Endothelial cell of umbilical vein (primary cell): ENCODE data around the gene ARHGEF11. TPM values are rescaled to one million over a fixed set of nuclear protein-coding genes. Genes with fewer than 3 reads are reported as not detected.

Experiments used
- BruUV-seq: library from RNA; stranded (reverse); fragments of 400-500 nt; replicated peaks from 2 replicates; lab custom pipeline; 2021; lab: Mats Ljungman, UMichigan
- CTCF ChIA-PET: fragments of 300-600, 350-600 bp; sonication (Branson Sonifier 250); formaldehyde crosslinking; loops from one replicate; lab custom pipeline; 2021; ENCODE audit warnings: antibody characterized with exemption, inconsistent platforms; lab: Charles Lee
- POLR2A ChIA-PET: fragments of 300-600, 350-600 bp; sonication (Branson Sonifier 250); formaldehyde crosslinking; loops from one replicate; lab custom pipeline; 2021; ENCODE audit warnings: antibody characterized with exemption, inconsistent platforms; lab: Charles Lee
- DNase-seq: peaks from one replicate; pipeline ENCODE4 v3.0.0-alpha.2; 2011; ENCODE audit warnings: low read depth, low spot score
- FAIRE-seq: peaks from 2 replicates; lab custom pipeline; 2011; peaks lifted over from hg19 to GRCh38; lab: Jason Lieb, UNC
- H2AFZ ChIP-seq: 2 replicates; pipeline ENCODE4 v1.6.0; 2012; ENCODE audit warnings: low read depth, low read length, control low read depth, inconsistent platforms
- H3K27ac ChIP-seq: 2 replicates; pipeline ENCODE4 v1.5.1; 2011; ENCODE audit warnings: low read depth, mild to moderate bottlenecking, control low read depth, low read length, moderate library complexity; ENCODE audit not compliant: insufficient read depth
- H3K27me3 ChIP-seq, 2 experiments: 2 replicates each; pipeline versions ENCODE4 v1.6.0 to v1.6.1; 2011; ENCODE audit warnings: low read length in 2 of 2, mixed read lengths in 1 of 2; ENCODE audit not compliant: control insufficient read depth in 2 of 2, insufficient read depth in 2 of 2
- H3K36me3 ChIP-seq, 2 experiments: 2 replicates in 1 of 2; 3 replicates in 1 of 2; pipeline ENCODE4 v1.5.1; 2011; ENCODE audit warnings: low read length in 2 of 2, mild to moderate bottlenecking in 1 of 2, moderate library complexity in 1 of 2; ENCODE audit not compliant: control insufficient read depth in 2 of 2, insufficient read depth in 2 of 2; ENCODE audit errors: extremely low read depth in 1 of 2
- H3K4me1 ChIP-seq: 3 replicates; pipeline ENCODE4 v1.5.1; 2011; ENCODE audit warnings: mild to moderate bottlenecking, low read length; ENCODE audit not compliant: control insufficient read depth, insufficient read depth; ENCODE audit errors: extremely low read depth
- H3K4me2 ChIP-seq: 2 replicates; pipeline ENCODE4 v1.6.1; 2011; ENCODE audit warnings: low read length, control low read depth, mixed read lengths; ENCODE audit not compliant: insufficient read depth
- H3K4me3 ChIP-seq, 3 experiments: fragments of 200-600 bp in 1 of 3; sonication (generic), shearing (Covaris generic) in 1 of 3; replicated peaks in 1 of 3; 2 replicates each; pipeline ENCODE4 v1.5.1; 2011 to 2016; ENCODE audit warnings: control low read depth in 3 of 3, low read length in 3 of 3, mild to moderate bottlenecking in 2 of 3, inconsistent platforms in 1 of 3, low read depth in 1 of 3, moderate library complexity in 1 of 3; ENCODE audit not compliant: insufficient read depth in 1 of 3
- H3K79me2 ChIP-seq: 2 replicates; pipeline ENCODE4 v1.6.0; 2012; ENCODE audit warnings: low read length, inconsistent platforms; ENCODE audit not compliant: control insufficient read depth, insufficient read depth
- H3K9ac ChIP-seq: replicated peaks from 2 replicates; pipeline ENCODE3; 2011; ENCODE audit warnings: low read length, control low read depth; ENCODE audit not compliant: insufficient read depth; ENCODE audit errors: extremely low read depth
- H3K9me1 ChIP-seq: replicated peaks from 3 replicates; pipeline ENCODE4 v1.6.0; 2011; ENCODE audit warnings: mild to moderate bottlenecking, low read length; ENCODE audit not compliant: control insufficient read depth, insufficient read depth; ENCODE audit errors: extremely low read depth
- H3K9me3 ChIP-seq: replicated peaks from 2 replicates; pipeline ENCODE4 v1.5.1; 2012; ENCODE audit warnings: low read length, inconsistent platforms; ENCODE audit not compliant: control insufficient read depth, insufficient read depth
- H4K20me1 ChIP-seq: replicated peaks from 2 replicates; pipeline ENCODE3; 2011; ENCODE audit warnings: mild to moderate bottlenecking, low read length; ENCODE audit not compliant: control insufficient read depth, insufficient read depth; ENCODE audit errors: extremely low read depth
- CTCF ChIP-seq, 2 donors: IDR thresholded peaks; 1 replicate in 1 of 2; 2 replicates in 1 of 2; pipeline ENCODE4 v1.5.1; 2011; ENCODE audit warnings: low read length in 2 of 2, mild to moderate bottlenecking in 2 of 2, moderate library complexity in 2 of 2, control low read depth in 1 of 2, inconsistent platforms in 1 of 2, low read depth in 1 of 2; ENCODE audit not compliant: insufficient read depth in 1 of 2; ENCODE audit errors: extremely low read depth in 1 of 2
- GATA2 ChIP-seq: IDR thresholded peaks from 2 replicates; pipeline ENCODE4 v1.7.0; 2011; ENCODE audit warnings: low read depth, mild to moderate bottlenecking, moderate library complexity, mixed read lengths, low read length; ENCODE audit not compliant: insufficient read length, insufficient read depth
- JUN ChIP-seq: IDR thresholded peaks from 2 replicates; pipeline ENCODE4 v1.6.1; 2011; ENCODE audit warnings: borderline replicate concordance, low read depth; ENCODE audit not compliant: insufficient read length, insufficient read depth
- MAX ChIP-seq: IDR thresholded peaks from 2 replicates; pipeline ENCODE4 v1.6.1; 2011; ENCODE audit not compliant: insufficient read depth, insufficient read length
- MYC ChIP-seq: IDR thresholded peaks from one replicate; pipeline ENCODE4 v1.6.1; 2011; ENCODE audit warnings: mild to moderate bottlenecking, low read depth, low read length
- POLR2AphosphoS5 ChIP-seq: IDR thresholded peaks from 2 replicates; pipeline ENCODE4 v1.6.1; 2012; ENCODE audit warnings: low read depth, mild to moderate bottlenecking, control low read depth, low read length, moderate library complexity; ENCODE audit not compliant: insufficient read depth
- dilution Hi-C: fragments of 300-500 bp; cut with MboI; formaldehyde crosslinking; loops from one replicate; pipeline ENCODE4 v1.15.0; 2019; ENCODE audit warnings: low sequenced_read_pairs; ENCODE audit not compliant: extremely low pct_ligation_motif_present
- intact Hi-C: fragments of 100-400 bp; cut with micrococcal nuclease; formaldehyde crosslinking; loops from one replicate; pipeline ENCODE4 v1.10.0; 2022
- polyA plus RNA-seq, 4 experiments: library from polyadenylated mRNA; depleted of rRNA in 3 of 4; stranded (reverse) in 3 of 4; unstranded in 1 of 4; fragments of >200 nt; gene quantifications; 2 replicates each; pipeline versions ENCODE4 v1.2.1 to v1.2.3, GENCODE V29; 2011 to 2012; ENCODE audit warnings: missing spikeins in 1 of 4
- total RNA-seq: library from RNA; stranded (reverse); gene quantifications from 2 replicates; pipeline ENCODE4 v1.2.3, GENCODE V29; 2021

Gene ARHGEF11
- total and polyA plus RNA-seq, 2 donors (not counting 3 experiments of a cell fraction or from before 2014, with no cell fraction given): 18.2 to 28.0 TPM

GRCh38 chr1:157030728-157031127 lies 14.8 kb downstream of the ARHGEF11 start:
- DNase-seq (no peak), FAIRE-seq (no peak)
- H3K27ac ChIP-seq: no peak overlapping the region
- H3K36me3 ChIP-seq: no peaks in the 10 kb centered on the region
- no peak overlapping the region for H3K4me2 ChIP-seq
- no peak for TF ChIP-seq MYC
- no peak for TF ChIP-seq GATA2
- no peak for TF ChIP-seq MAX
- no peak for TF ChIP-seq CTCF (IDR thresholded peaks at IDR 0.05; ENCODE audit: extremely low read depth in 1 of 2, insufficient read depth in 1 of 2, low read depth in 1 of 2, low read length in 2 of 2)
- no peak for TF ChIP-seq JUN
- TF ChIP-seq POLR2AphosphoS5: no peak
- peaks cover 6% of the 10 kb centered on the region for H3K79me2 ChIP-seq
- no peaks in the 10 kb centered on the region for H3K9me1 ChIP-seq
- no peak overlapping the region for H2AFZ ChIP-seq
- intact Hi-C loops (no loop called here), dilution Hi-C loops (no loop called here)
- no peaks in the 10 kb centered on the region for H3K4me1 ChIP-seq
- H3K9ac ChIP-seq: no peak overlapping the region
- POLR2A ChIA-PET: no interaction called here
- H3K27me3 ChIP-seq: no peaks in the 10 kb centered on the region
- peaks cover 4% of the 10 kb centered on the region for H4K20me1 ChIP-seq
- H3K4me3 ChIP-seq: no peak overlapping the region
- CTCF ChIA-PET: no interaction called here
- H3K9me3 ChIP-seq: no peaks in the 10 kb centered on the region
- BruUV-seq: no TSS peak
